ENCODE measurements around the gene CCM2L.

DNA sequence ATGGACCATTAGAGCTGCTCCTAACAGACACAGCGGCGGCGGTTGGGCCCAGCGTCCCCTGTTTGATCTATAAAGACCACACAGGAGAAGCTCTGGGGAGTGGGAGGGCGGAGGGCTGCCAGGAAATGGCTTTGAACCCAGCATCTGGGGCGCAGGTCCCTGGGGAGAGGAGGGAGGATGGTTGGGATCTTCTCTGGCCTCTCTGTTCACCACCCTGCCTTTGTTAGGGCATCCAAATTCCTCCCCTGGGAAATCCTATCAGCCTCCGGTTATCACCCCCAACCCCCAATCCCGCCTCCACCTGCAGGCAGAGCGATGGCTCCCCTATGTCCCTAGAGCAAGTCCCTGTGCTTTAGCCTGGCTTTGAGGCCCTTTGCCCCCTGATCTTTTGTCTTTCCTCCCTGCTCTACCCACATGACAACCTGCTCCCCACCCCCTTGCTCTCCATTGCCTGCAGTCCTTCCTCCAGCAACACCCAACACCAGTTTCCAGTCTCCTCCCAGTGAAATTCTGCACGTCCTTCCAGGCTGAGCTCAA lies 35.2 kb upstream of the CCM2L start:
- TF ChIP-seq, protein P1, sequence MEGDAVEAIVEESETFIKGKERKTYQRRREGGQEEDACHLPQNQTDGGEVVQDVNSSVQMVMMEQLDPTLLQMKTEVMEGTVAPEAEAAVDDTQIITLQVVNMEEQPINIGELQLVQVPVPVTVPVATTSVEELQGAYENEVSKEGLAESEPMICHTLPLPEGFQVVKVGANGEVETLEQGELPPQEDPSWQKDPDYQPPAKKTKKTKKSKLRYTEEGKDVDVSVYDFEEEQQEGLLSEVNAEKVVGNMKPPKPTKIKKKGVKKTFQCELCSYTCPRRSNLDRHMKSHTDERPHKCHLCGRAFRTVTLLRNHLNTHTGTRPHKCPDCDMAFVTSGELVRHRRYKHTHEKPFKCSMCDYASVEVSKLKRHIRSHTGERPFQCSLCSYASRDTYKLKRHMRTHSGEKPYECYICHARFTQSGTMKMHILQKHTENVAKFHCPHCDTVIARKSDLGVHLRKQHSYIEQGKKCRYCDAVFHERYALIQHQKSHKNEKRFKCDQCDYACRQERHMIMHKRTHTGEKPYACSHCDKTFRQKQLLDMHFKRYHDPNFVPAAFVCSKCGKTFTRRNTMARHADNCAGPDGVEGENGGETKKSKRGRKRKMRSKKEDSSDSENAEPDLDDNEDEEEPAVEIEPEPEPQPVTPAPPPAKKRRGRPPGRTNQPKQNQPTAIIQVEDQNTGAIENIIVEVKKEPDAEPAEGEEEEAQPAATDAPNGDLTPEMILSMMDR (IDR thresholded peaks at IDR 0.05) = no peak
- TF ChIP-seq ZFX (IDR thresholded peaks at IDR 0.05; ENCODE audit: borderline replicate concordance) = no peak
